GM21423 (cell line): ENCODE measurements around the gene FAM237A.

Source experiments
- ATAC-seq: cut with Tn5 transposase; IDR thresholded peaks from one replicate; pipeline ENCODE4 v1.9.1; 2021; ENCODE audit warnings: mild to moderate bottlenecking, moderate library complexity; ENCODE audit not compliant: unreplicated experiment

The FAM237A gene

GRCh38 chr2:206688453-206688852, 46.2 kb downstream of the FAM237A start:
- ATAC-seq: no peak

- no peak for ATAC-seq
Observed at GRCh38 chr2:206688990-206689389, 46.7 kb downstream of the FAM237A start.

DNA sequence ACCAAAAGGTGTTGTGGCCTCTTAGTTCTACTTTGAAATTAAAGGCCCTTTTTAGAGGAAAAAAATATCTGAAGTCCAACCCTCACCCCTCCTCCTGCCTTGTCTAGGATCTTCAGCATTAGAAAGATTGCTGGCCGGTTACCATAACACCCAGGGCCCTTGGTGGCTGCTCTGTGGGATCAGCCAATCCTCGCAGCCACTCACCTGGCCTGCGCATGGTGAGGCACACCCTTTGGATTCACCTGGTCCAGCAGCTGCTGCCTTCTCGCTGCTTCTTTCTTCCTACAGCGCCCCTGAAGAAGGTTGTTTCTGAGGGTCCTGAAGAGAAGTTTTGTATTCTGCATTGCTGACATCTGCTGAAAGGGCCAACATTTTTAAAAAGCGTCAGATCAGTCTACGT, 50.7 kb downstream of the FAM237A start:
- no peak for ATAC-seq

- peak; percentile 67 for ATAC-seq
Observed at GRCh38 chr2:206693399-206694137, 51.3 kb downstream of the FAM237A start.

GRCh38 chr2:206696910-206697309, 54.6 kb downstream of the FAM237A start:
- no peak for ATAC-seq

- ATAC-seq: no peak
Observed at GRCh38 chr2:206698811-206699210, 56.5 kb downstream of the FAM237A start.
